ENCODE data around the gene ODC1. TPM values are rescaled to one million over a fixed set of nuclear protein-coding genes. Genes with fewer than 3 reads are reported as not detected.

Gene ODC1
- total and polyA plus RNA-seq, 2 experiments from 2014 or later: 23.3 to 70.3 TPM

DNA sequence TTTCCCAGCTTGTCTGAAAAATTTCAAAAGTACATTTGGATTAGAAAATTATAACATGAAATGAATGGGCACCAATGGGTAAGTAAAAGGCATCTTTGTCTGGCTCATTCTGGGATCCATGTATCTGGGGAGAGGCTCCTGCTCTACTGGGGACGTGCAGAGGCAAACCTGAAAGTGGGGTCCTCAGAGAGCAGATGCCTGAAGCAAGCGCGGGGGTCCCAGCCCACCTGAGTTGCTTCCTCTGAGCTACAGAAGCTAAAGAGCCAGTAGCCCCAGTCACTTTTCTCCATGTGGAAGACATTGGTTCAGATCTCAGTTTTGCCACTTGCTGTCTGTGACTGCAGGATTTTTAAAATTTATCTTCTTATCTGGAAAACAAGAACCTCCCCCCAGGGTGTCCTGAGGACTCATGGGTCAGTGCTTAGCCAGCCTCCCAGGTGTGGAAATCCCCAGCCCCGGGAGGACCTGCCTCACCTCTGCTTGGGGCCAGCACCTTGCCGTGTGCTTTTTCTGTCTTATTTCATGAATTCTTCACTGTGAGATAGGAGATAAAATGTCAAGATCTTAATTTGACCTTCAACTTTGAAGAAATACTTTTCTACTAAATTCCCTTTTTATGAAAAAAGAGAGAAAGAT is 25.1 kb upstream of the ODC1 start:
- peaks cover 3% of the 10 kb centered on the region for H3K27me3 Mint-ChIP-seq (ENCODE audit: insufficient read depth, low read depth, poor library complexity)
- peaks cover 14% of the 10 kb centered on the region for H3K4me1 Mint-ChIP-seq
- no peaks in the 10 kb centered on the region for H3F3A ChIP-seq (replicated peaks; ENCODE audit: low read depth)
- H3K27ac ChIP-seq (ENCODE audit: low read depth): no peak overlapping the region
- no peak overlapping the region for H3K27ac Mint-ChIP-seq
- H3K36me3 ChIP-seq (ENCODE audit: insufficient read depth): no peaks in the 10 kb centered on the region
- no peaks in the 10 kb centered on the region for H3K79me2 ChIP-seq (replicated peaks; ENCODE audit: insufficient read depth)
- ATAC-seq (no peak), DNase-seq (ENCODE audit: low spot score) (no peak)
- no peaks in the 10 kb centered on the region for H3K9me2 ChIP-seq (ENCODE audit: insufficient read depth)
- TF ChIP-seq, protein P1, sequence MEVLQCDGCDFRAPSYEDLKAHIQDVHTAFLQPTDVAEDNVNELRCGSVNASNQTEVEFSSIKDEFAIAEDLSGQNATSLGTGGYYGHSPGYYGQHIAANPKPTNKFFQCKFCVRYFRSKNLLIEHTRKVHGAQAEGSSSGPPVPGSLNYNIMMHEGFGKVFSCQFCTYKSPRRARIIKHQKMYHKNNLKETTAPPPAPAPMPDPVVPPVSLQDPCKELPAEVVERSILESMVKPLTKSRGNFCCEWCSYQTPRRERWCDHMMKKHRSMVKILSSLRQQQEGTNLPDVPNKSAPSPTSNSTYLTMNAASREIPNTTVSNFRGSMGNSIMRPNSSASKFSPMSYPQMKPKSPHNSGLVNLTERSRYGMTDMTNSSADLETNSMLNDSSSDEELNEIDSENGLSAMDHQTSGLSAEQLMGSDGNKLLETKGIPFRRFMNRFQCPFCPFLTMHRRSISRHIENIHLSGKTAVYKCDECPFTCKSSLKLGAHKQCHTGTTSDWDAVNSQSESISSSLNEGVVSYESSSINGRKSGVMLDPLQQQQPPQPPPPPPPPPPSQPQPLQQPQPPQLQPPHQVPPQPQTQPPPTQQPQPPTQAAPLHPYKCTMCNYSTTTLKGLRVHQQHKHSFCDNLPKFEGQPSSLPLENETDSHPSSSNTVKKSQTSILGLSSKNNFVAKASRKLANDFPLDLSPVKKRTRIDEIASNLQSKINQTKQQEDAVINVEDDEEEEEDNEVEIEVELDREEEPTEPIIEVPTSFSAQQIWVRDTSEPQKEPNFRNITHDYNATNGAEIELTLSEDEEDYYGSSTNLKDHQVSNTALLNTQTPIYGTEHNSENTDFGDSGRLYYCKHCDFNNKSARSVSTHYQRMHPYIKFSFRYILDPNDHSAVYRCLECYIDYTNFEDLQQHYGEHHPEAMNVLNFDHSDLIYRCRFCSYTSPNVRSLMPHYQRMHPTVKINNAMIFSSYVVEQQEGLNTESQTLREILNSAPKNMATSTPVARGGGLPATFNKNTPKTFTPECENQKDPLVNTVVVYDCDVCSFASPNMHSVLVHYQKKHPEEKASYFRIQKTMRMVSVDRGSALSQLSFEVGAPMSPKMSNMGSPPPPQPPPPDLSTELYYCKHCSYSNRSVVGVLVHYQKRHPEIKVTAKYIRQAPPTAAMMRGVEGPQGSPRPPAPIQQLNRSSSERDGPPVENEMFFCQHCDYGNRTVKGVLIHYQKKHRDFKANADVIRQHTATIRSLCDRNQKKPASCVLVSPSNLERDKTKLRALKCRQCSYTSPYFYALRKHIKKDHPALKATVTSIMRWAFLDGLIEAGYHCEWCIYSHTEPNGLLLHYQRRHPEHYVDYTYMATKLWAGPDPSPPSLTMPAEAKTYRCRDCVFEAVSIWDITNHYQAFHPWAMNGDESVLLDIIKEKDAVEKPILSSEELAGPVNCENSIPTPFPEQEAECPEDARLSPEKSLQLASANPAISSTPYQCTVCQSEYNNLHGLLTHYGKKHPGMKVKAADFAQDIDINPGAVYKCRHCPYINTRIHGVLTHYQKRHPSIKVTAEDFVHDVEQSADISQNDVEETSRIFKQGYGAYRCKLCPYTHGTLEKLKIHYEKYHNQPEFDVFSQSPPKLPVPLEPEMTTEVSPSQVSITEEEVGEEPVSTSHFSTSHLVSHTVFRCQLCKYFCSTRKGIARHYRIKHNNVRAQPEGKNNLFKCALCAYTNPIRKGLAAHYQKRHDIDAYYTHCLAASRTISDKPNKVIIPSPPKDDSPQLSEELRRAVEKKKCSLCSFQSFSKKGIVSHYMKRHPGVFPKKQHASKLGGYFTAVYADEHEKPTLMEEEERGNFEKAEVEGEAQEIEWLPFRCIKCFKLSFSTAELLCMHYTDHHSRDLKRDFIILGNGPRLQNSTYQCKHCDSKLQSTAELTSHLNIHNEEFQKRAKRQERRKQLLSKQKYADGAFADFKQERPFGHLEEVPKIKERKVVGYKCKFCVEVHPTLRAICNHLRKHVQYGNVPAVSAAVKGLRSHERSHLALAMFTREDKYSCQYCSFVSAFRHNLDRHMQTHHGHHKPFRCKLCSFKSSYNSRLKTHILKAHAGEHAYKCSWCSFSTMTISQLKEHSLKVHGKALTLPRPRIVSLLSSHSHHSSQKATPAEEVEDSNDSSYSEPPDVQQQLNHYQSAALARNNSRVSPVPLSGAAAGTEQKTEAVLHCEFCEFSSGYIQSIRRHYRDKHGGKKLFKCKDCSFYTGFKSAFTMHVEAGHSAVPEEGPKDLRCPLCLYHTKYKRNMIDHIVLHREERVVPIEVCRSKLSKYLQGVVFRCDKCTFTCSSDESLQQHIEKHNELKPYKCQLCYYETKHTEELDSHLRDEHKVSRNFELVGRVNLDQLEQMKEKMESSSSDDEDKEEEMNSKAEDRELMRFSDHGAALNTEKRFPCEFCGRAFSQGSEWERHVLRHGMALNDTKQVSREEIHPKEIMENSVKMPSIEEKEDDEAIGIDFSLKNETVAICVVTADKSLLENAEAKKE (CRISPR knock-in tag; IDR thresholded peaks at IDR 0.05): no peak
- TF ChIP-seq EZH2 (IDR thresholded peaks at IDR 0.05; ENCODE audit: low read depth, unreplicated experiment) (no peak), ETS1 (IDR thresholded peaks at IDR 0.05) (no peak)
- no peaks in the 10 kb centered on the region for H3K4me1 ChIP-seq (ENCODE audit: insufficient read depth)
- H3K36me3 Mint-ChIP-seq (ENCODE audit: low read depth): no peaks in the 10 kb centered on the region
- no peaks in the 10 kb centered on the region for H4K20me1 ChIP-seq (replicated peaks; ENCODE audit: insufficient read depth)
- H3K4me3 Mint-ChIP-seq: no peak overlapping the region
- no peaks in the 10 kb centered on the region for H3K27me3 ChIP-seq (ENCODE audit: insufficient read depth)
- H3K4me3 ChIP-seq: no peak overlapping the region
- no peak overlapping the region for H3K4me2 ChIP-seq
- no peaks in the 10 kb centered on the region for H3K9me3 Mint-ChIP-seq
- no peak overlapping the region for H2AFZ ChIP-seq

DNA sequence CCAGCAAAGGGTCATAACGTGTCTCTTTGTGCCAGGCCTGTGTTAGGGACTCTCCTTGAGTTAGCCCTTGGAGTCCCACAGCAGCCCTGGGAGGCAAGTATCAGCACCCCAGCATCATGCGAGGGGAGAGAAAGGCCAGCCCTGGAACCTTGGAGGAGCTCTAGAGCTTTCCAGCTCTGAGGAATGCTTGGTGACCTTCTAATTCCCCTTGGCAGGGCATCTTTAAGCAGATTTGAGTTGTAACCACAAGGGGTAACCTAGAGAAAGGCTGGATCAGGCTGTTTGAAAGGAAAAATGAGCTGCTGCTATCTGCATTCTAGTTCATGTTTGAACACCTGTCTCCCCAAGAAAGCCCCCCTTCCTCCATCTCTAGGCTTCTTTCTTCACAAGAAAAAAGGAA is 23.8 kb upstream of the ODC1 start:
- Histone ChIP-seq H3K4me2 (no peak overlapping the region), H4K20me1 (replicated peaks; ENCODE audit: insufficient read depth) (no peaks in the 10 kb centered on the region), H3K4me3 (no peak overlapping the region), H3K27ac (ENCODE audit: low read depth) (no peak overlapping the region), H3F3A (replicated peaks; ENCODE audit: low read depth) (no peaks in the 10 kb centered on the region), H2AFZ (no peak overlapping the region), H3K36me3 (ENCODE audit: insufficient read depth) (no peaks in the 10 kb centered on the region), H3K27me3 (ENCODE audit: insufficient read depth) (no peaks in the 10 kb centered on the region), H3K9me2 (ENCODE audit: insufficient read depth) (no peaks in the 10 kb centered on the region), H3K4me1 (ENCODE audit: insufficient read depth) (no peaks in the 10 kb centered on the region), H3K79me2 (replicated peaks; ENCODE audit: insufficient read depth) (no peaks in the 10 kb centered on the region)
- peak; percentile 27 for DNase-seq (ENCODE audit: low spot score)
- ATAC-seq: peak; percentile 46
- Mint-ChIP-seq H3K27me3 (ENCODE audit: insufficient read depth, low read depth, poor library complexity) (peaks cover 3% of the 10 kb centered on the region), H3K36me3 (ENCODE audit: low read depth) (no peaks in the 10 kb centered on the region), H3K4me1 (peaks cover 1% of the 10 kb centered on the region; the same call in 1 of the 3 replicates), H3K4me3 (no peak overlapping the region), H3K9me3 (no peaks in the 10 kb centered on the region), H3K27ac (no peak overlapping the region)
- TF ChIP-seq, protein P2, sequence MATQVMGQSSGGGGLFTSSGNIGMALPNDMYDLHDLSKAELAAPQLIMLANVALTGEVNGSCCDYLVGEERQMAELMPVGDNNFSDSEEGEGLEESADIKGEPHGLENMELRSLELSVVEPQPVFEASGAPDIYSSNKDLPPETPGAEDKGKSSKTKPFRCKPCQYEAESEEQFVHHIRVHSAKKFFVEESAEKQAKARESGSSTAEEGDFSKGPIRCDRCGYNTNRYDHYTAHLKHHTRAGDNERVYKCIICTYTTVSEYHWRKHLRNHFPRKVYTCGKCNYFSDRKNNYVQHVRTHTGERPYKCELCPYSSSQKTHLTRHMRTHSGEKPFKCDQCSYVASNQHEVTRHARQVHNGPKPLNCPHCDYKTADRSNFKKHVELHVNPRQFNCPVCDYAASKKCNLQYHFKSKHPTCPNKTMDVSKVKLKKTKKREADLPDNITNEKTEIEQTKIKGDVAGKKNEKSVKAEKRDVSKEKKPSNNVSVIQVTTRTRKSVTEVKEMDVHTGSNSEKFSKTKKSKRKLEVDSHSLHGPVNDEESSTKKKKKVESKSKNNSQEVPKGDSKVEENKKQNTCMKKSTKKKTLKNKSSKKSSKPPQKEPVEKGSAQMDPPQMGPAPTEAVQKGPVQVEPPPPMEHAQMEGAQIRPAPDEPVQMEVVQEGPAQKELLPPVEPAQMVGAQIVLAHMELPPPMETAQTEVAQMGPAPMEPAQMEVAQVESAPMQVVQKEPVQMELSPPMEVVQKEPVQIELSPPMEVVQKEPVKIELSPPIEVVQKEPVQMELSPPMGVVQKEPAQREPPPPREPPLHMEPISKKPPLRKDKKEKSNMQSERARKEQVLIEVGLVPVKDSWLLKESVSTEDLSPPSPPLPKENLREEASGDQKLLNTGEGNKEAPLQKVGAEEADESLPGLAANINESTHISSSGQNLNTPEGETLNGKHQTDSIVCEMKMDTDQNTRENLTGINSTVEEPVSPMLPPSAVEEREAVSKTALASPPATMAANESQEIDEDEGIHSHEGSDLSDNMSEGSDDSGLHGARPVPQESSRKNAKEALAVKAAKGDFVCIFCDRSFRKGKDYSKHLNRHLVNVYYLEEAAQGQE (IDR thresholded peaks at IDR 0.05; ENCODE audit: unreplicated experiment): no peak
- TF ChIP-seq ZNF114 (CRISPR knock-in tag; IDR thresholded peaks at IDR 0.05) (no peak), JUNB (IDR thresholded peaks at IDR 0.05; ENCODE audit: unreplicated experiment) (no peak)
- TF ChIP-seq, protein P3, sequence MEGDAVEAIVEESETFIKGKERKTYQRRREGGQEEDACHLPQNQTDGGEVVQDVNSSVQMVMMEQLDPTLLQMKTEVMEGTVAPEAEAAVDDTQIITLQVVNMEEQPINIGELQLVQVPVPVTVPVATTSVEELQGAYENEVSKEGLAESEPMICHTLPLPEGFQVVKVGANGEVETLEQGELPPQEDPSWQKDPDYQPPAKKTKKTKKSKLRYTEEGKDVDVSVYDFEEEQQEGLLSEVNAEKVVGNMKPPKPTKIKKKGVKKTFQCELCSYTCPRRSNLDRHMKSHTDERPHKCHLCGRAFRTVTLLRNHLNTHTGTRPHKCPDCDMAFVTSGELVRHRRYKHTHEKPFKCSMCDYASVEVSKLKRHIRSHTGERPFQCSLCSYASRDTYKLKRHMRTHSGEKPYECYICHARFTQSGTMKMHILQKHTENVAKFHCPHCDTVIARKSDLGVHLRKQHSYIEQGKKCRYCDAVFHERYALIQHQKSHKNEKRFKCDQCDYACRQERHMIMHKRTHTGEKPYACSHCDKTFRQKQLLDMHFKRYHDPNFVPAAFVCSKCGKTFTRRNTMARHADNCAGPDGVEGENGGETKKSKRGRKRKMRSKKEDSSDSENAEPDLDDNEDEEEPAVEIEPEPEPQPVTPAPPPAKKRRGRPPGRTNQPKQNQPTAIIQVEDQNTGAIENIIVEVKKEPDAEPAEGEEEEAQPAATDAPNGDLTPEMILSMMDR (conservative IDR thresholded peaks at IDR 0.05; ENCODE audit: low read depth in 2 of 2): no peak
